Loucy (cell line): Measurements from ENCODE around the gene TRABD2B.

Experiments used
- H2AFZ ChIP-seq: fragments of 200-600 bp; sonication (generic); 2 replicates; pipeline ENCODE4 v1.6.0; 2016; ENCODE audit warnings: antibody characterized with exemption, mild to moderate bottlenecking, low read length, moderate library complexity
- H3F3A ChIP-seq: fragments of 200-600 bp; 2 replicates; pipeline ENCODE4 v1.6.0; 2016; ENCODE audit warnings: antibody characterized with exemption, low read depth, mild to moderate bottlenecking
- H3K27me3 ChIP-seq: fragments of 200-600 bp; sonication (generic); 2 replicates; pipeline ENCODE4 v1.6.1; 2014; ENCODE audit warnings: low read length, mild to moderate bottlenecking; ENCODE audit not compliant: insufficient read depth, poor library complexity, severe bottlenecking
- H3K36me3 ChIP-seq: fragments of 200-600 bp; sonication (generic); 2 replicates; pipeline ENCODE4 v1.6.1; 2016; ENCODE audit warnings: low read length; ENCODE audit not compliant: insufficient read depth
- H3K4me1 ChIP-seq: fragments of 200-600 bp; sonication (generic); 2 replicates; pipeline ENCODE4 v1.5.1; 2014; ENCODE audit warnings: low read length, mild to moderate bottlenecking; ENCODE audit not compliant: insufficient read depth, poor library complexity, severe bottlenecking
- H3K4me2 ChIP-seq: fragments of 200-600 bp; sonication (generic); 2 replicates; pipeline ENCODE4 v1.6.0; 2014; ENCODE audit warnings: antibody characterized with exemption, low read length, low read depth, mild to moderate bottlenecking; ENCODE audit not compliant: poor library complexity, severe bottlenecking
- H3K4me3 ChIP-seq: fragments of 200-600 bp; sonication (generic); 2 replicates; pipeline ENCODE4 v1.5.1; 2014; ENCODE audit warnings: low read length, mild to moderate bottlenecking, mixed read lengths; ENCODE audit not compliant: poor library complexity, severe bottlenecking
- H3K79me2 ChIP-seq: fragments of 200-600 bp; sonication (generic); 2 replicates; pipeline ENCODE4 v1.6.1; 2014; ENCODE audit warnings: low read length; ENCODE audit not compliant: insufficient read depth
- H3K9ac ChIP-seq: fragments of 200-600 bp; sonication (generic); 2 replicates; pipeline ENCODE4 v1.6.0; 2014; ENCODE audit warnings: mild to moderate bottlenecking, low read depth, low read length, moderate library complexity; ENCODE audit not compliant: poor library complexity, severe bottlenecking
- H3K9me2 ChIP-seq: fragments of 200-600 bp; sonication (generic); replicated peaks from 2 replicates; pipeline ENCODE4 v1.6.1; 2016; ENCODE audit warnings: low read depth, low read length, mixed read lengths
- H3K9me3 ChIP-seq: fragments of 200-600 bp; sonication (generic); 2 replicates; pipeline ENCODE4 v1.6.1; 2014; ENCODE audit warnings: mild to moderate bottlenecking, antibody characterized with exemption, low read length, low read depth; ENCODE audit not compliant: insufficient read depth
- H4K20me1 ChIP-seq: fragments of 200-600 bp; sonication (generic); 2 replicates; pipeline ENCODE4 v1.6.0; 2014; ENCODE audit warnings: antibody characterized with exemption, low read length, mild to moderate bottlenecking; ENCODE audit not compliant: insufficient read depth, poor library complexity, severe bottlenecking
- EZH2phosphoT487 ChIP-seq: fragments of 200-600 bp; IDR thresholded peaks from 2 replicates; pipeline ENCODE4 v1.6.1; 2018; ENCODE audit warnings: antibody characterized with exemption, mild to moderate bottlenecking, moderate library complexity, borderline replicate concordance
- TF ChIP-seq, protein P1 (sequence below): fragments of 200-600 bp; sonication (generic); conservative IDR thresholded peaks from 2 replicates; pipeline ENCODE4 v1.5.1; 2014; ENCODE audit warnings: mild to moderate bottlenecking, antibody characterized with exemption, low read length

The TRABD2B gene

GRCh38 chr1:48001696-48002095 lies 4.5 kb upstream of the TRABD2B start:
- Histone ChIP-seq H3K4me2 (no peak overlapping the region), H3K9ac (no peak overlapping the region), H3K79me2 (no peaks in the 10 kb centered on the region), H3K4me1 (no peaks in the 10 kb centered on the region), H3F3A (no peaks in the 10 kb centered on the region), H4K20me1 (no peaks in the 10 kb centered on the region), H3K9me2 (no peaks in the 10 kb centered on the region), H3K36me3 (no peaks in the 10 kb centered on the region), H3K9me3 (no peaks in the 10 kb centered on the region), H3K27me3 (no peaks in the 10 kb centered on the region), H3K4me3 (no peak overlapping the region), H2AFZ (no peak overlapping the region)
- no peak for TF ChIP-seq EZH2phosphoT487
- TF ChIP-seq, protein P1, sequence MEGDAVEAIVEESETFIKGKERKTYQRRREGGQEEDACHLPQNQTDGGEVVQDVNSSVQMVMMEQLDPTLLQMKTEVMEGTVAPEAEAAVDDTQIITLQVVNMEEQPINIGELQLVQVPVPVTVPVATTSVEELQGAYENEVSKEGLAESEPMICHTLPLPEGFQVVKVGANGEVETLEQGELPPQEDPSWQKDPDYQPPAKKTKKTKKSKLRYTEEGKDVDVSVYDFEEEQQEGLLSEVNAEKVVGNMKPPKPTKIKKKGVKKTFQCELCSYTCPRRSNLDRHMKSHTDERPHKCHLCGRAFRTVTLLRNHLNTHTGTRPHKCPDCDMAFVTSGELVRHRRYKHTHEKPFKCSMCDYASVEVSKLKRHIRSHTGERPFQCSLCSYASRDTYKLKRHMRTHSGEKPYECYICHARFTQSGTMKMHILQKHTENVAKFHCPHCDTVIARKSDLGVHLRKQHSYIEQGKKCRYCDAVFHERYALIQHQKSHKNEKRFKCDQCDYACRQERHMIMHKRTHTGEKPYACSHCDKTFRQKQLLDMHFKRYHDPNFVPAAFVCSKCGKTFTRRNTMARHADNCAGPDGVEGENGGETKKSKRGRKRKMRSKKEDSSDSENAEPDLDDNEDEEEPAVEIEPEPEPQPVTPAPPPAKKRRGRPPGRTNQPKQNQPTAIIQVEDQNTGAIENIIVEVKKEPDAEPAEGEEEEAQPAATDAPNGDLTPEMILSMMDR = no peak

DNA sequence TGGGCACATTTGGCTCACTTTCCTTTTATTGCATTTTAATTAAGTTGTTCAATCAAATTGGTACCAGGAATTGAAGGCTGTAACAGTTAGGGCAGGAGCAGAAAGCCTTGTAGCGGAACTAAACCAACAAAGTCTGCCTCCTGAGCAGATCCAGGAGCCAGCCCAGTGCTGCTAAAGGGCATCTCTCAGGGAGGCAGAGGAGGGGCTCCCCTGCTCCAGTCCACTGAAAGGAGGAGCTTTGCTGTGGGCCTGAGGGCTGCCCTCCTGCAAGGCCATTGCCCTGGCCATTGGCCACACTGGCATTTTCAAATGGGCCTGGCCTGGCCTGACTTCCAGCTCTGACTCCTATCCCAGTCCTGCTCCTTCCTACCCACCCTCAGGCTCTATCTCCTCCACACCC lies 3.7 kb upstream of the TRABD2B start:
- Histone ChIP-seq H3F3A (no peaks in the 10 kb centered on the region), H3K9me3 (no peaks in the 10 kb centered on the region), H3K9me2 (no peaks in the 10 kb centered on the region), H3K9ac (no peak overlapping the region), H3K4me1 (no peaks in the 10 kb centered on the region), H2AFZ (no peak overlapping the region), H4K20me1 (no peaks in the 10 kb centered on the region), H3K4me2 (no peak overlapping the region), H3K36me3 (no peaks in the 10 kb centered on the region), H3K79me2 (no peaks in the 10 kb centered on the region), H3K4me3 (no peak overlapping the region), H3K27me3 (no peaks in the 10 kb centered on the region)
- TF ChIP-seq, protein P1 = no peak
- no peak for TF ChIP-seq EZH2phosphoT487

GRCh38 chr1:47999097-47999496 lies 1.9 kb upstream of the TRABD2B start:
- Histone ChIP-seq H3K27me3 (no peaks in the 10 kb centered on the region), H2AFZ (no peak overlapping the region), H3K4me2 (no peak overlapping the region), H3K4me3 (no peak overlapping the region), H3K36me3 (no peaks in the 10 kb centered on the region), H3K9me3 (no peaks in the 10 kb centered on the region), H4K20me1 (no peaks in the 10 kb centered on the region), H3K9me2 (no peaks in the 10 kb centered on the region), H3F3A (no peaks in the 10 kb centered on the region), H3K79me2 (no peaks in the 10 kb centered on the region), H3K9ac (no peak overlapping the region), H3K4me1 (no peaks in the 10 kb centered on the region)
- no peak for TF ChIP-seq EZH2phosphoT487
- TF ChIP-seq, protein P1 = no peak
